K562 (cell line): ENCODE data around the gene RAB12. TPM values are rescaled to one million over a fixed set of nuclear protein-coding genes. Genes with fewer than 3 reads are reported as not detected.

Source experiments
- ADNP ChIP-seq: fragments of 200-800 bp; sonication (Bioruptor generic); IDR thresholded peaks from 2 replicates; pipeline ENCODE4 v1.6.1; 2016; ENCODE audit warnings: missing genetic modification characterization, missing compliant biosample characterization
- ETV6 ChIP-seq, 3 experiments: fragments of 150-350 bp in 1 of 3; sonication (generic) in 1 of 3; formaldehyde crosslinking in 1 of 3; IDR thresholded peaks; 2 replicates each; pipeline versions ENCODE4 v1.6.1 to v1.8.0; 2014 to 2022; ENCODE audit warnings: borderline replicate concordance in 2 of 3, low read depth in 2 of 3, antibody characterized with exemption in 1 of 3, low read length in 1 of 3, mild to moderate bottlenecking in 1 of 3, missing genetic modification reagents in 1 of 3
- polyA plus RNA-seq, 8 experiments: library from polyadenylated mRNA; depleted of rRNA in 4 of 8; stranded (reverse) in 5 of 8; unstranded in 3 of 8; fragments of >200 nt; fragmentation: Nextera tagmentation in 2 of 8; fragmentation: Illumina TruSeq in 1 of 8; extraction: Ambion mirVana in 2 of 8; extraction: Trizol in 1 of 8; gene quantifications; 2 replicates each; pipeline versions ENCODE4 v1.2.1 to v1.2.3, GENCODE V29; 2011 to 2014; ENCODE audit warnings: inconsistent platforms in 1 of 8, missing spikeins in 1 of 8
- total RNA-seq, 7 experiments: library from RNA; depleted of rRNA in 6 of 7; stranded (reverse); fragments of >200 nt in 6 of 7; fragmentation: Illumina TruSeq in 2 of 7; extraction: Trizol in 2 of 7; gene quantifications; 2 replicates each; pipeline versions ENCODE4 v1.2.1 to v1.2.3, GENCODE V29; 2011 to 2021; ENCODE audit warnings: low replicate concordance in 1 of 7
- TF ChIP-seq, protein P1 (sequence below): IDR thresholded peaks from 2 replicates; pipeline ENCODE4 v1.6.1; 2012; ENCODE audit warnings: low read depth, low read length, improper control_type of control experiment, borderline replicate concordance
- TF ChIP-seq, protein P2 (sequence below), 2 experiments: fragments of 450-650 bp; formaldehyde crosslinking in 1 of 2; IDR thresholded peaks; 2 replicates each; pipeline versions ENCODE4 v1.4.0 to v1.6.1; 2014 to 2020; ENCODE audit warnings: mild to moderate bottlenecking in 2 of 2, borderline replicate concordance in 1 of 2, low read depth in 1 of 2

RAB12 gene
- total and polyA plus RNA-seq, 9 of the 15 experiments (the other 6 are each of a cell fraction or from before 2014, with no cell fraction given), result 0.48 to 21.6 (median 18.8) TPM

DNA sequence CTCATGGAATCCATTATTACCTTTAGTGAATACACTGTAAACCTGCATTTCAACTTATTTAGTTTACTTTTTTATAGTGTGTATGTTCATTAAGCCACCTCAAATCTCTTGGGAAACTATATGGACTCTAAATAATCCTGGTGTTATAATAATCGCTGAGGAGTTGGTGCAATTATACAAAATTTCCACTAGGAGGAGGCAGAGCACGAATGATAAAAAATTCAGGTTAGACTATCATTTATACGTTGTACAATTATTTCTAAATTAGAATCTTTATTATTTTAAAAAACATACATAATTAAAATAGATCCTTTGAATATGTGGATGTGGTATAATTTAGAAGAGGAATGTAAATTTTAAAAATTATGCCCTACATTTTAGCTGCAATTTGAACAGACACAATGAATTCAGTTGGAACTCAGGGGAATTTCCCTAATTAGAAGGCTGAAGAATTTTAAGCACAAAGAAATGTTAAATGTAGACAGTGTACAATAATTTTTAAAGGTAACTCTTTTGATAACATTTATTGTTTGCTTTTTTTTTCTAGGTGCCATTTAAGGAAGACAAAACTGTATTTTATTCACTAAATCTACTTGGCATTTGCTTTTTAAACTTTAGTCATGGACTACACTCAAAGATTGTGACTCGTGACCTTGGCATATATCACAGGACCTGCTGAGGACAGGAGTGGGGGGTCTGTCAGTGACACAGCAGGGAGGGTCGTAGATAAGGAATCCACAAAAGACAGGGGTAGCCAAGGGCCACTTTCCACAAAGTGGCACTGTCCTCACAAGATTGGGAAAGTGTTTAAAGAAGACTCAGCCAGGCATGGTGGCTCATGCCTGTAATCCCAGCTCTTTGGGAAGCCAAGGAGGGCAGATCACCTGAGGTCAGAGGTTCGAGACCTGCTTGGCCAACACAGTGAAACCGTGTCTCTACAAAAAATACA lies 45.5 kb downstream of the RAB12 start (continued):
- TF ChIP-seq, protein P1, sequence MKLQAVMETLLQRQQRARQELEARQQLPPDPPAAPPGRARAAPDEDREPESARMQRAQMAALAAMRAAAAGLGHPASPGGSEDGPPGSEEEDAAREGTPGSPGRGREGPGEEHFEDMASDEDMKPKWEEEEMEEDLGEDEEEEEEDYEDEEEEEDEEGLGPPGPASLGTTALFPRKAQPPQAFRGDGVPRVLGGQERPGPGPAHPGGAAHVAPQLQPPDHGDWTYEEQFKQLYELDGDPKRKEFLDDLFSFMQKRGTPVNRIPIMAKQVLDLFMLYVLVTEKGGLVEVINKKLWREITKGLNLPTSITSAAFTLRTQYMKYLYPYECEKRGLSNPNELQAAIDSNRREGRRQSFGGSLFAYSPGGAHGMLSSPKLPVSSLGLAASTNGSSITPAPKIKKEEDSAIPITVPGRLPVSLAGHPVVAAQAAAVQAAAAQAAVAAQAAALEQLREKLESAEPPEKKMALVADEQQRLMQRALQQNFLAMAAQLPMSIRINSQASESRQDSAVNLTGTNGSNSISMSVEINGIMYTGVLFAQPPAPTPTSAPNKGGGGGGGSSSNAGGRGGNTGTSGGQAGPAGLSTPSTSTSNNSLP, result peak; percentile 99
- TF ChIP-seq ADNP (tag) (peak; percentile 48; the same call in 1 of the 2 replicates), ETV6 (IDR thresholded peaks at IDR 0.05; ENCODE audit: borderline replicate concordance in 1 of 2, low read depth in 2 of 2, low read length in 1 of 2) (no peak), ETV6 (CRISPR knock-in tag; IDR thresholded peaks at IDR 0.05; ENCODE audit: borderline replicate concordance) (no peak)
- TF ChIP-seq, protein P2, sequence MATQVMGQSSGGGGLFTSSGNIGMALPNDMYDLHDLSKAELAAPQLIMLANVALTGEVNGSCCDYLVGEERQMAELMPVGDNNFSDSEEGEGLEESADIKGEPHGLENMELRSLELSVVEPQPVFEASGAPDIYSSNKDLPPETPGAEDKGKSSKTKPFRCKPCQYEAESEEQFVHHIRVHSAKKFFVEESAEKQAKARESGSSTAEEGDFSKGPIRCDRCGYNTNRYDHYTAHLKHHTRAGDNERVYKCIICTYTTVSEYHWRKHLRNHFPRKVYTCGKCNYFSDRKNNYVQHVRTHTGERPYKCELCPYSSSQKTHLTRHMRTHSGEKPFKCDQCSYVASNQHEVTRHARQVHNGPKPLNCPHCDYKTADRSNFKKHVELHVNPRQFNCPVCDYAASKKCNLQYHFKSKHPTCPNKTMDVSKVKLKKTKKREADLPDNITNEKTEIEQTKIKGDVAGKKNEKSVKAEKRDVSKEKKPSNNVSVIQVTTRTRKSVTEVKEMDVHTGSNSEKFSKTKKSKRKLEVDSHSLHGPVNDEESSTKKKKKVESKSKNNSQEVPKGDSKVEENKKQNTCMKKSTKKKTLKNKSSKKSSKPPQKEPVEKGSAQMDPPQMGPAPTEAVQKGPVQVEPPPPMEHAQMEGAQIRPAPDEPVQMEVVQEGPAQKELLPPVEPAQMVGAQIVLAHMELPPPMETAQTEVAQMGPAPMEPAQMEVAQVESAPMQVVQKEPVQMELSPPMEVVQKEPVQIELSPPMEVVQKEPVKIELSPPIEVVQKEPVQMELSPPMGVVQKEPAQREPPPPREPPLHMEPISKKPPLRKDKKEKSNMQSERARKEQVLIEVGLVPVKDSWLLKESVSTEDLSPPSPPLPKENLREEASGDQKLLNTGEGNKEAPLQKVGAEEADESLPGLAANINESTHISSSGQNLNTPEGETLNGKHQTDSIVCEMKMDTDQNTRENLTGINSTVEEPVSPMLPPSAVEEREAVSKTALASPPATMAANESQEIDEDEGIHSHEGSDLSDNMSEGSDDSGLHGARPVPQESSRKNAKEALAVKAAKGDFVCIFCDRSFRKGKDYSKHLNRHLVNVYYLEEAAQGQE (IDR thresholded peaks at IDR 0.05; ENCODE audit: borderline replicate concordance), result peak; percentile 51; the same call in 1 of the 2 replicates
- TF ChIP-seq, protein P2 (CRISPR knock-in tag; IDR thresholded peaks at IDR 0.05; ENCODE audit: low read depth), result no peak
